Chondrocyte (in vitro differentiated cells): Measurements from ENCODE around the gene KAZN. TPM values are rescaled to one million over a fixed set of nuclear protein-coding genes. Genes with fewer than 3 reads are reported as not detected.

ENCODE experiments used
- DNase-seq: peaks from one replicate; pipeline ENCODE4 v3.0.0; 2021; ENCODE audit warnings: mixed read lengths, low spot score
- H3K27ac Mint-ChIP-seq: one replicate; pipeline ENCODE4 v1.8.0; 2021; ENCODE audit warnings: mild to moderate bottlenecking, moderate library complexity, mixed read lengths; ENCODE audit not compliant: unreplicated experiment
- H3K27me3 Mint-ChIP-seq: 2 replicates; pipeline ENCODE4 v1.8.0; 2021; ENCODE audit warnings: low read depth, mixed read lengths
- H3K36me3 Mint-ChIP-seq: 2 replicates; pipeline ENCODE4 v1.8.0; 2021; ENCODE audit warnings: low read depth, mixed read lengths
- H3K4me1 Mint-ChIP-seq: 2 replicates; pipeline ENCODE4 v1.8.0; 2021; ENCODE audit warnings: low read depth, mild to moderate bottlenecking, mixed read lengths
- H3K4me3 Mint-ChIP-seq: one replicate; pipeline ENCODE4 v1.8.0; 2021; ENCODE audit warnings: mild to moderate bottlenecking, moderate library complexity, mixed read lengths; ENCODE audit not compliant: unreplicated experiment
- H3K9me3 Mint-ChIP-seq: 2 replicates; pipeline ENCODE4 v1.8.0; 2021; ENCODE audit warnings: low read depth, mixed read lengths
- total RNA-seq: library from RNA; stranded (reverse); gene quantifications from 3 replicates; pipeline ENCODE4 v1.2.1, GENCODE V29; 2021
- TF ChIP-seq, protein P1 (sequence below): fragments of 200-600 bp; sonication (generic); IDR thresholded peaks from 2 replicates; pipeline ENCODE4 v1.5.0; 2021; ENCODE audit warnings: antibody characterized with exemption, mild to moderate bottlenecking, moderate library complexity

Gene KAZN
- total RNA-seq, 1 donor from 2014 or later: 29.6 TPM

GRCh38 chr1:14748151-14748550 lies 149.7 kb downstream of the KAZN start:
- H3K4me1 Mint-ChIP-seq: peaks cover 4% of the 10 kb centered on the region
- H3K9me3 Mint-ChIP-seq: peaks cover 5% of the 10 kb centered on the region
- DNase-seq: no peak
- no peaks in the 10 kb centered on the region for H3K36me3 Mint-ChIP-seq
- TF ChIP-seq, protein P1, sequence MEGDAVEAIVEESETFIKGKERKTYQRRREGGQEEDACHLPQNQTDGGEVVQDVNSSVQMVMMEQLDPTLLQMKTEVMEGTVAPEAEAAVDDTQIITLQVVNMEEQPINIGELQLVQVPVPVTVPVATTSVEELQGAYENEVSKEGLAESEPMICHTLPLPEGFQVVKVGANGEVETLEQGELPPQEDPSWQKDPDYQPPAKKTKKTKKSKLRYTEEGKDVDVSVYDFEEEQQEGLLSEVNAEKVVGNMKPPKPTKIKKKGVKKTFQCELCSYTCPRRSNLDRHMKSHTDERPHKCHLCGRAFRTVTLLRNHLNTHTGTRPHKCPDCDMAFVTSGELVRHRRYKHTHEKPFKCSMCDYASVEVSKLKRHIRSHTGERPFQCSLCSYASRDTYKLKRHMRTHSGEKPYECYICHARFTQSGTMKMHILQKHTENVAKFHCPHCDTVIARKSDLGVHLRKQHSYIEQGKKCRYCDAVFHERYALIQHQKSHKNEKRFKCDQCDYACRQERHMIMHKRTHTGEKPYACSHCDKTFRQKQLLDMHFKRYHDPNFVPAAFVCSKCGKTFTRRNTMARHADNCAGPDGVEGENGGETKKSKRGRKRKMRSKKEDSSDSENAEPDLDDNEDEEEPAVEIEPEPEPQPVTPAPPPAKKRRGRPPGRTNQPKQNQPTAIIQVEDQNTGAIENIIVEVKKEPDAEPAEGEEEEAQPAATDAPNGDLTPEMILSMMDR: no peak
- no peak overlapping the region for H3K4me3 Mint-ChIP-seq
- H3K27me3 Mint-ChIP-seq: no peaks in the 10 kb centered on the region
- no peak overlapping the region for H3K27ac Mint-ChIP-seq

DNA sequence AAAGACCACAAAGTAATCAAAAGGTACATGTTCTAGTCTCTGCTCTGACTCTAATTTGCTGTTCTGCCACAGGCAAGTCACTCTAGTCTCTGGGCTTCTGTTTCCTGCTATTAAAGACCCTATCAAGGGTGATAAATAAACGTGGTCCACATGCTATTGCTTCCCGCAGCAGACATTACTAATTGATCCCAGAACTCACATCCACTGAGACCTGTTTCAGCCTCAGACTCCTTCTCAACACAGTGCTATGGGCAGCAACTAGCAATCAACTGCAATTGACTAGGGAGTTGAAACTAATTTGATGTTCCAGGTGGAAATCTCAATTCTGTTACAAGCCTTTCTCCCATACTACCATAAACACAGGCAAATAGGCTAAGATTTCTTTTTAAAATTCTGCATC lies 150.5 kb downstream of the KAZN start:
- no peaks in the 10 kb centered on the region for H3K27me3 Mint-ChIP-seq
- peaks cover 4% of the 10 kb centered on the region for H3K4me1 Mint-ChIP-seq
- no peak overlapping the region for H3K27ac Mint-ChIP-seq
- H3K4me3 Mint-ChIP-seq: no peak overlapping the region
- no peak for DNase-seq
- H3K9me3 Mint-ChIP-seq: peaks cover 5% of the 10 kb centered on the region
- H3K36me3 Mint-ChIP-seq: no peaks in the 10 kb centered on the region
- TF ChIP-seq, protein P1: no peak

DNA sequence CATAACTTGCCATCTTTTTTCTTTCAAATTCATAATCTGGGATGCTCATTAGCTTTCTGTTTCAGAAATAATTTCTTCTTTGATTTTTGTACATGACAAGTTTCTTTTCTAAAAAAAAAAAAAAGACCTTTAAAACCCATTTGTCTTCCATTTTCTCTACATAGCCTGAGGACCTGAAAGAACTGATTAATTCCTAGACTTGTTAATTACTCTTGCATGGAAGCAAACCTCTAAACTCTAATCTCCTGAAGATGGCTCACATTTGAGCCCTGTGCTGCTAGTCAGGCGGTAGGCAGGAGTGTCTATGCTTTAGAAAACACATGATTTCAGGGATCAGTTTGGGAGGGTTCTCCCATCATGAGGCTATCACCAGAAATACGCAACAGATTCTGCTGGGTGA lies 152.0 kb downstream of the KAZN start:
- TF ChIP-seq, protein P1: no peak
- Mint-ChIP-seq H3K27me3 (no peaks in the 10 kb centered on the region), H3K4me1 (peaks cover 4% of the 10 kb centered on the region), H3K4me3 (no peak overlapping the region), H3K27ac (no peak overlapping the region), H3K36me3 (no peaks in the 10 kb centered on the region), H3K9me3 (peaks cover 5% of the 10 kb centered on the region)
- no peak for DNase-seq

DNA sequence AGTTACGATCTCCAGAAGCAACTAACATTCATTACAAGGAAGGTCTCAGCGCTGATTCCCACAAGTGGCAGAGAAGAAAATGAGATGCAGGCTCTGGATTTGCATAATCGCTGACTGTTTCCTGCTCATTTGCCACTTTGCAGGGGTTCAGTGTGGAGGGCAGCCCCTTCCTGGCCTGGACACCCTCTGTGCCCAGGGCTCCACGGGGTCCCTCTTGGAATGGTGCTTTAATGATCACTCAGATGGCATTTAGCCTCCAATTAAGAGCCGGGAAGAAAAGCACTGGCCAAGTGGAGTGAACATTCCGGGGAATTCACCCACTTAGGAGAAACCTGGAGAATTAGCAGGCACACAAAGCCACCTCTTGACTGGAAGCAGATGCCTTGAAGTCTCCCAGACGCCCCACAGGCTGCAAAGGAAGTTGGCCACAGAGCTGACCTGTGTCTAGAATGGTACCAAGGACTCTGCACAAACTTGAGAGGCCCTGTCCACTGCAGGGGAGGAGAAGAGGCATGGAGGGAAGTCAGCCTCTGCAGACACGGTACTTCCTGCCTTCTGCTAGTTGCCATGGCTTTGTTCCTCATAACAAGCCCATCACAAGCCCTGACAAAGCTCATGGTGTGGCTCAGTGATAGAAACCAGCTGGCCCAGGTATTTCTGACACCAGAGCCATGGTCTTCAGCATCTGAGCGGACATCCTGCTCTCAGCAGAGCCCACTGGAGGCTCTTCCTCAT lies 157.2 kb downstream of the KAZN start:
- peaks cover 22% of the 10 kb centered on the region for H3K27me3 Mint-ChIP-seq
- H3K4me1 Mint-ChIP-seq: no peaks in the 10 kb centered on the region
- no peaks in the 10 kb centered on the region for H3K36me3 Mint-ChIP-seq
- H3K27ac Mint-ChIP-seq: no peak overlapping the region
- H3K9me3 Mint-ChIP-seq: peaks cover 5% of the 10 kb centered on the region
- DNase-seq: no peak
- no peak overlapping the region for H3K4me3 Mint-ChIP-seq
- TF ChIP-seq, protein P1: no peak

DNA sequence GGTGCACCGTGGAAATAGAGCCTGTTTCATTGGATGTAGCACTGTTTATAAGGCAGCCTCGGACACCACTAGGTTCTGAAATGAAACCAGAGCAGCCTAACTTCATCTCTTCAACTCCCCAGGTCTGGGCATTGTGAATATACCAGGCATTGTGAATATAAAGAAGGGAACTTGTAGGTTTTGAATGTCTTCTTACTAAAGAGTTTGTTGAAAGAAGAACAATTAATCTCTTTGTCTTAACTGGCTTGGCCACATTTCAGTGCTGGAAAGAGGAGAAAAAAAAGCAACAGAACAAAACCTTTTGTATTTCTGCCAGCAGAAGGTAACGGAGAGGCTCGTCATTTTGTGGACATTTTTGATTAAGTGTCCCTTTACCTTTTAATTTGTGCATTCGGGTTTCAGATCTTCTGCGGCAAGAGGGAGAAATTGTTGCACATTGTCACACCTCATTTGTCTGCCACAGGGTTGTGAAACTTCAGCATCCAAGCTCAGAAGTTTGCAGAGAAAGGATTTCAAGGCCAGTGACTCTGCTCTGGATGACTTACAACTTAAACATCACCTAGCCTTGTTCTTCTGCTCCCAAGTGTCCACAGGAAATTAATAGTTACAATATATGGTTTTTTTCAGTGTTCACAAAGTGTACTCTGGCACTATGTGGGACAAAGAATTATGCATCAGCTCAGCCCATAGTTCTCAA lies 158.3 kb downstream of the KAZN start:
- TF ChIP-seq, protein P1: no peak
- Mint-ChIP-seq H3K27ac (no peak overlapping the region), H3K4me3 (no peak overlapping the region), H3K9me3 (peaks cover 5% of the 10 kb centered on the region), H3K27me3 (peaks cover 24% of the 10 kb centered on the region), H3K36me3 (no peaks in the 10 kb centered on the region), H3K4me1 (no peaks in the 10 kb centered on the region)
- no peak for DNase-seq
